Stimulated activated naive CD8-positive, alpha-beta T cell treated with anti-CD3 and anti-CD28 coated beads, Interleukin-15, amount 100 ng/mL, for 72 hours (primary cell): ENCODE data around the gene MSANTD1.
A peak's percentile ranks its signal among the peaks of the same experiment; 100 is the strongest.

Experiments
- ATAC-seq: fragments of 150-1000 bp; cut with Tn5 transposase; 2 replicates; pipeline ENCODE4 v1.10.0; 2021; ENCODE audit warnings: mild to moderate bottlenecking, moderate library complexity
- DNase-seq, 2 donors: peaks; one replicate each; pipeline ENCODE4 v3.0.0; 2021 to 2022
- H3K27ac Mint-ChIP-seq, 2 donors: one replicate each; pipeline ENCODE4 v1.8.0; 2022; ENCODE audit warnings: mild to moderate bottlenecking in 2 of 2, mixed read lengths in 2 of 2, moderate library complexity in 2 of 2
- H3K27me3 Mint-ChIP-seq: one replicate; pipeline ENCODE4 v1.8.0; 2022; ENCODE audit warnings: mixed read lengths
- H3K4me1 Mint-ChIP-seq: one replicate; pipeline ENCODE4 v1.8.0; 2022; ENCODE audit warnings: mild to moderate bottlenecking, mixed read lengths
- H3K4me3 Mint-ChIP-seq, 2 donors: one replicate each; pipeline ENCODE4 v1.8.0; 2022; ENCODE audit warnings: mild to moderate bottlenecking in 2 of 2, mixed read lengths in 2 of 2, moderate library complexity in 1 of 2
- H3K9me3 Mint-ChIP-seq, 2 donors: one replicate each; pipeline ENCODE4 v1.8.0; 2022; ENCODE audit warnings: mixed read lengths in 2 of 2

The MSANTD1 gene

DNA sequence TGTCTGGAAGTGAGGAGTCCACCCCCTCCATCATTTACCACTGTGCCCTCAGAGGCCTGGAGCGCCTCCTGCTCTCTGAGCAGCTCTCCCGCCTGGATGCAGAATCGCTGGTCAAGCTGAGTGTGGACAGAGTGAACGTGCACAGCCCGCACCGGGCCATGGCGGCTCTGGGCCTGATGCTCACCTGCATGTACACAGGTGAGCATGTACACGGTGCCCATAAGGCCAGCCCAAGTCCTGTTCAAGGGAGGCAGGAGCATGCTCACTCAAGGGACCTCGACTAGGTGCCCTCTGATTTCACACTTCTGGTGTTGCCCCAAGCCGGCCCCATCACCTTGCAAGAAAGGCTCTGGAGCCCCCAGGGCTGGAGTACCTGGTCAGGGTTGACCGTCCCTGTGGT lies 13.4 kb upstream of the MSANTD1 start:
- Mint-ChIP-seq H3K4me3 (no peak overlapping the region), H3K27ac (no peak overlapping the region), H3K9me3 (no peaks in the 10 kb centered on the region), H3K4me1 (no peaks in the 10 kb centered on the region), H3K27me3 (no peaks in the 10 kb centered on the region)
- DNase-seq (no peak), ATAC-seq (no peak)

GRCh38 chr4:3236326-3236878 lies 12.6 kb upstream of the MSANTD1 start:
- H3K27ac Mint-ChIP-seq: peak overlapping the region in 1 of 2 donors; percentile 59
- H3K4me3 Mint-ChIP-seq: no peak overlapping the region
- H3K27me3 Mint-ChIP-seq: no peaks in the 10 kb centered on the region
- no peak for ATAC-seq
- H3K9me3 Mint-ChIP-seq: no peaks in the 10 kb centered on the region
- H3K4me1 Mint-ChIP-seq: no peaks in the 10 kb centered on the region
- no peak for DNase-seq

DNA sequence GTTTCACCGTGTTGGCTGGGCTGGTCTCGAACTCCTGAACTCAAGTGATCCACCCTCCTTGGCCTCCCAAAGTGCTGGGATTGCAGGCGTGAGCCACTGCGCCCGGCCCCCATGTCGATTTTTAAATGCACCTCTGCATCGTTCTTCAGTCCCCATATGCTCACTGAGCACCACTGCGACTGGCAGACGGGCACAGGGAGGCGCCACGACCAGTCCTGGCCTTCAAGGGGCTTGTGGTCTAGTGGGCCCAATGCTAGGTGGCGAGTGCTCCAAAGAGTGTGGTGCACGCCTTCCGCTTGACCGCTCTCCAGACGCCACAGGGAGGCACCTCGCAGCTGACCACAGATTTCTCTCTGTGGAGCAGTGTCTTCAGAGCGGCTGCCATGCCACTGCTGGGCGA lies 11.7 kb upstream of the MSANTD1 start:
- H3K27ac Mint-ChIP-seq: peak overlapping the region in 1 of 2 donors; percentile 90
- no peaks in the 10 kb centered on the region for H3K4me1 Mint-ChIP-seq
- DNase-seq (no peak), ATAC-seq (no peak)
- no peaks in the 10 kb centered on the region for H3K9me3 Mint-ChIP-seq
- H3K4me3 Mint-ChIP-seq: no peak overlapping the region
- H3K27me3 Mint-ChIP-seq: no peaks in the 10 kb centered on the region

DNA sequence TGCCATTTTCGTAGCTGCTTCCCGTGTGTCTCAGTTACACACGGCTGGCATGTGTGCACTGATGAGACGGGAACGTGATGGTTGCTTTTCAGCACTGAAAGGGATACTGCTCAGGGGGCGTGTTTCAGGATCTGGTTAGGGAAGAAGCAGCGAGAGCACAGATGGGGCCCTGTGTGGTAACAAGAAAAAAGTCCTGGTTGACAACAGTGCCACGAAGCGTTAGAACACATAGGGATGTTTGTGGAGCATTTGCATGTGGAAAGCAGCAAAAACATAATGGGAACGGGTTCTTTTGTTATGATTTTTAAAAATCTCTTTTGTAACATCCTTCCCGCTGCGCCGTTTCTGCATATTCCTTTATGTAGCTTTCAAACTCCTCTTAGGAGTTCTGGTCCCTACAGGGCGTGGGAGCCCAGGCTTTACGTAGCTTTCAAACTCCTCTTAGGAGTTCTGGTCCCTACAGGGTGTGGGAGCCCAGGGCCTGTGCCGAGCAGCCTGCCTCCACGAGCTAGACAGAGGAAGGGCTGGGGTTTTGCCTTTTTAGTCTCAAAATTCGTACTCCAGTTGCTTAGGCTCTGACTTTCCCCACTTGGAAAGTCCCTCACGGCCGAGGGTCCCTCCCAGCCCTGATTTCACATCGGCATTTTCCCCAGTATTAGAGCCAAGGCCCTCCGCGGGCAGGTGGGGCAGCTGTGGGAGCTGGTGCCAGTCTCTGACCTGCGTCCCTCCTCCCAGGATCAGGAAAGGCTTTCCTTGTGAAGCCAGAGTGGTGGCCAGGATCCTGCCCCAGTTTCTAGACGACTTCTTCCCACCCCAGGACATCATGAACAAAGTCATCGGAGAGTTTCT lies 11.0 kb upstream of the MSANTD1 start:
- no peaks in the 10 kb centered on the region for H3K9me3 Mint-ChIP-seq
- no peak overlapping the region for H3K4me3 Mint-ChIP-seq
- peaks cover 3% of the 10 kb centered on the region for H3K4me1 Mint-ChIP-seq
- no peak for ATAC-seq
- H3K27ac Mint-ChIP-seq: peak overlapping the region in 1 of 2 donors; percentile 90
- H3K27me3 Mint-ChIP-seq: no peaks in the 10 kb centered on the region
- no peak for DNase-seq

GRCh38 chr4:3238721-3239120 lies 10.2 kb upstream of the MSANTD1 start:
- DNase-seq (no peak), ATAC-seq (no peak)
- Mint-ChIP-seq H3K27ac (no peak overlapping the region), H3K4me1 (peaks cover 11% of the 10 kb centered on the region), H3K27me3 (no peaks in the 10 kb centered on the region), H3K9me3 (no peaks in the 10 kb centered on the region), H3K4me3 (no peak overlapping the region)

GRCh38 chr4:3239303-3239702 lies 9.7 kb upstream of the MSANTD1 start:
- Mint-ChIP-seq H3K4me1 (peaks cover 11% of the 10 kb centered on the region), H3K27ac (no peak overlapping the region), H3K27me3 (no peaks in the 10 kb centered on the region)

DNA sequence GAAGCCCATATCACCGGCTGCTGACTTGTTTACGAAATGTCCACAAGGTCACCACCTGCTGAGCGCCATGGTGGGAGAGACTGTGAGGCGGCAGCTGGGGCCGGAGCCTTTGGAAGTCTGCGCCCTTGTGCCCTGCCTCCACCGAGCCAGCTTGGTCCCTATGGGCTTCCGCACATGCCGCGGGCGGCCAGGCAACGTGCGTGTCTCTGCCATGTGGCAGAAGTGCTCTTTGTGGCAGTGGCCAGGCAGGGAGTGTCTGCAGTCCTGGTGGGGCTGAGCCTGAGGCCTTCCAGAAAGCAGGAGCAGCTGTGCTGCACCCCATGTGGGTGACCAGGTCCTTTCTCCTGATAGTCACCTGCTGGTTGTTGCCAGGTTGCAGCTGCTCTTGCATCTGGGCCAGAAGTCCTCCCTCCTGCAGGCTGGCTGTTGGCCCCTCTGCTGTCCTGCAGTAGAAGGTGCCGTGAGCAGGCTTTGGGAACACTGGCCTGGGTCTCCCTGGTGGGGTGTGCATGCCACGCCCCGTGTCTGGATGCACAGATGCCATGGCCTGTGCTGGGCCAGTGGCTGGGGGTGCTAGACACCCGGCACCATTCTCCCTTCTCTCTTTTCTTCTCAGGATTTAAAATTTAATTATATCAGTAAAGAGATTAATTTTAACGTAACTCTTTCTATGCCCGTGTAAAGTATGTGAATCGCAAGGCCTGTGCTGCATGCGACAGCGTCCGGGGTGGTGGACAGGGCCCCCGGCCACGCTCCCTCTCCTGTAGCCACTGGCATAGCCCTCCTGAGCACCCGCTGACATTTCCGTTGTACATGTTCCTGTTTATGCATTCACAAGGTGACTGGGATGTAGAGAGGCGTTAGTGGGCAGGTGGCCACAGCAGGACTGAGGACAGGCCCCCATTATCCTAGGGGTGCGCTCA lies 8.7 kb upstream of the MSANTD1 start:
- no peak overlapping the region for H3K27ac Mint-ChIP-seq
- no peak for DNase-seq
- no peak for ATAC-seq
- H3K27me3 Mint-ChIP-seq: no peaks in the 10 kb centered on the region
- peaks cover 11% of the 10 kb centered on the region for H3K4me1 Mint-ChIP-seq
- H3K9me3 Mint-ChIP-seq: no peaks in the 10 kb centered on the region
- no peak overlapping the region for H3K4me3 Mint-ChIP-seq

More at GRCh38 chr4:3239303-3239702, 9.7 kb upstream of the MSANTD1 start:
- DNase-seq (no peak), ATAC-seq (no peak)
- Mint-ChIP-seq H3K4me3 (no peak overlapping the region), H3K9me3 (no peaks in the 10 kb centered on the region)

- Mint-ChIP-seq H3K27ac (peak overlapping the region; percentile 13 to 78), H3K9me3 (no peaks in the 10 kb centered on the region), H3K27me3 (no peaks in the 10 kb centered on the region), H3K4me1 (peaks cover 11% of the 10 kb centered on the region), H3K4me3 (no peak overlapping the region)
- ATAC-seq (no peak), DNase-seq (no peak)
Measured at GRCh38 chr4:3240936-3241522, 7.9 kb upstream of the MSANTD1 start.

DNA sequence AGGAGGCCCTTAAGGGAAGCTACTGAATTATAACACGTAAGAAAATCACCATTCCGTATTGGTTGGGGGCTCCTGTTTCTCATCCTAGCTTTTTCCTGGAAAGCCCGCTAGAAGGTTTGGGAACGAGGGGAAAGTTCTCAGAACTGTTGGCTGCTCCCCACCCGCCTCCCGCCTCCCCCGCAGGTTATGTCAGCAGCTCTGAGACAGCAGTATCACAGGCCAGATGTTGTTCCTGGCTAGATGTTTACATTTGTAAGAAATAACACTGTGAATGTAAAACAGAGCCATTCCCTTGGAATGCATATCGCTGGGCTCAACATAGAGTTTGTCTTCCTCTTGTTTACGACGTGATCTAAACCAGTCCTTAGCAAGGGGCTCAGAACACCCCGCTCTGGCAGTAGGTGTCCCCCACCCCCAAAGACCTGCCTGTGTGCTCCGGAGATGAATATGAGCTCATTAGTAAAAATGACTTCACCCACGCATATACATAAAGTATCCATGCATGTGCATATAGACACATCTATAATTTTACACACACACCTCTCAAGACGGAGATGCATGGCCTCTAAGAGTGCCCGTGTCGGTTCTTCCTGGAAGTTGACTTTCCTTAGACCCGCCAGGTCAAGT lies 6.9 kb upstream of the MSANTD1 start:
- Mint-ChIP-seq H3K9me3 (no peaks in the 10 kb centered on the region), H3K4me3 (no peak overlapping the region), H3K27ac (no peak overlapping the region), H3K4me1 (peaks cover 11% of the 10 kb centered on the region), H3K27me3 (no peaks in the 10 kb centered on the region)
- DNase-seq (no peak), ATAC-seq (no peak)

GRCh38 chr4:3243136-3243780 lies 5.7 kb upstream of the MSANTD1 start:
- ATAC-seq (no peak), DNase-seq (no peak)
- H3K27ac Mint-ChIP-seq: peak overlapping the region in 1 of 2 donors; percentile 76
- no peaks in the 10 kb centered on the region for H3K27me3 Mint-ChIP-seq
- H3K9me3 Mint-ChIP-seq: no peaks in the 10 kb centered on the region
- peaks cover 11% of the 10 kb centered on the region for H3K4me1 Mint-ChIP-seq
- no peak overlapping the region for H3K4me3 Mint-ChIP-seq

- no peak overlapping the region for H3K4me3 Mint-ChIP-seq
- peaks cover 11% of the 10 kb centered on the region for H3K4me1 Mint-ChIP-seq
- no peak overlapping the region for H3K27ac Mint-ChIP-seq
Measured at GRCh38 chr4:3244002-3244401, 5.0 kb upstream of the MSANTD1 start.

DNA sequence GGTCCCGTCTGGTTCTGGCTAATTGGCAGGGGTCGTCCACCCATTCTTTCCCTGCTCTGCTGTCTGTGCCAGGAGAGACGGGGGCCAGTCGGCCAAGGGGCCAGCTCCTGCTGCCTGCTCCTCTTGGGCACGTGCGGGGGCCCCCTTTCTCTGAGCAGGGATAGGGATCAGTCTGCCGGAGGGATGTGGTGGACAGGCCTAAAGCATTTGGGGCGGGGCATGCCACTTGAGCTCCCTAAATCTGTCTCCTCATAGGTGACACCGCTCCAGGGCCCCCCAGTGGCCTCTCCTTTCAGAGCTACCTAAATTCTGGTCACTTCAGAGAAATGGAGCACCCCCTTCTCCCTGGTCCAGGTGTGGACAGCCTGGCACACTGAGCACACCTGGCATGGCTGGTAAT lies 4.2 kb upstream of the MSANTD1 start:
- H3K4me1 Mint-ChIP-seq: peaks cover 11% of the 10 kb centered on the region
- ATAC-seq (peak; percentile 3), DNase-seq (no peak)
- H3K27me3 Mint-ChIP-seq: no peaks in the 10 kb centered on the region
- H3K4me3 Mint-ChIP-seq: no peak overlapping the region
- H3K27ac Mint-ChIP-seq: peak overlapping the region in 1 of 2 donors; percentile 12
- H3K9me3 Mint-ChIP-seq: no peaks in the 10 kb centered on the region

More at GRCh38 chr4:3244002-3244401, 5.0 kb upstream of the MSANTD1 start:
- H3K27me3 Mint-ChIP-seq: no peaks in the 10 kb centered on the region
- no peak for DNase-seq
- ATAC-seq: no peak
- H3K9me3 Mint-ChIP-seq: no peaks in the 10 kb centered on the region

DNA sequence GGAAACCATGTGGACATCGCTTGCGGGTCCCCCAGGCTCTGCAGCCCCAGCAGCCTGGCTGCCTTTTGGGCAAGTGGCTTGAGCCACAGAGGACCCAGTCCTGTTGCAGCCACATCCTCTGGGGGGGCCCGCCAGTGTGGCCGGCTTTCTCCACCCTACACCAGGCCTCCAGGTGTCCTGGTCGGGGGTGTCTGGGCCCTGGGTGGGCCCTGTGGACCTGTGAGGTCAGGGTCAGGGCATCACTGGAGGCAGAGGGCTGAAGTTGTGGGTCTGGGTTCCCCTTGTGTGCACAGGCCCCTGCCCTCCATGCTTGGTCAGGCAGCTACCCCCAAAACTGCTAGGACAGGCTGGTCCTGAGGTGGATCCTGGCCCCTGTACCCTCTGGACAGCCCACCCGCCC lies 3.3 kb upstream of the MSANTD1 start:
- H3K4me3 Mint-ChIP-seq: no peak overlapping the region
- H3K27ac Mint-ChIP-seq: peak overlapping the region in 1 of 2 donors; percentile 88
- ATAC-seq (no peak), DNase-seq (no peak)
- H3K9me3 Mint-ChIP-seq: no peaks in the 10 kb centered on the region
- H3K27me3 Mint-ChIP-seq: no peaks in the 10 kb centered on the region
- H3K4me1 Mint-ChIP-seq: peaks cover 11% of the 10 kb centered on the region

- no peak overlapping the region for H3K4me3 Mint-ChIP-seq
- H3K27me3 Mint-ChIP-seq: no peaks in the 10 kb centered on the region
- no peak for DNase-seq
- ATAC-seq: no peak
- no peaks in the 10 kb centered on the region for H3K9me3 Mint-ChIP-seq
- peaks cover 19% of the 10 kb centered on the region for H3K4me1 Mint-ChIP-seq
- H3K27ac Mint-ChIP-seq: peak overlapping the region in 1 of 2 donors; percentile 88
Measured at GRCh38 chr4:3246458-3247398, 2.2 kb upstream of the MSANTD1 start.
